Cardiac muscle cell (in vitro differentiated cells and primary cell): ENCODE measurements around the gene PHOX2B. TPM values are rescaled to one million over a fixed set of nuclear protein-coding genes. Genes with fewer than 3 reads are reported as not detected.
"Not testable (repeated sequence)": the region's sequence is repeated elsewhere in the genome, so short reads cannot be mapped to it uniquely, and the experiment has no call there.

Experiments
- DNase-seq, 2 donors: peaks; one replicate each; pipeline versions ENCODE4 v3.0.0 to v3.0.0-alpha.2; 2010 to 2017; ENCODE audit warnings: low read depth in 1 of 2, low spot score in 1 of 2
- H3K27ac ChIP-seq: fragments of 200-600 bp; sonication (generic); 2 replicates; pipeline ENCODE4 v1.5.1; 2016
- H3K27me3 ChIP-seq: fragments of 200-600 bp; sonication (generic); 2 replicates; pipeline ENCODE4 v1.6.0; 2016; ENCODE audit warnings: control low read depth
- H3K36me3 ChIP-seq: fragments of 200-600 bp; sonication (generic); 2 replicates; pipeline ENCODE4 v1.5.1; 2016; ENCODE audit warnings: control low read depth
- H3K4me1 ChIP-seq: fragments of 200-600 bp; sonication (generic); 2 replicates; pipeline ENCODE4 v1.8.1; 2017; ENCODE audit warnings: low read depth, mild to moderate bottlenecking, mixed run types
- H3K4me3 ChIP-seq: fragments of 200-600 bp; sonication (generic); 2 replicates; pipeline ENCODE4 v1.5.1; 2016; ENCODE audit warnings: mild to moderate bottlenecking
- H3K9me3 ChIP-seq: fragments of 200-600 bp; sonication (generic); 2 replicates; pipeline ENCODE4 v1.5.1; 2017; ENCODE audit warnings: low read depth, mild to moderate bottlenecking, control low read depth
- polyA plus RNA-seq: library from polyadenylated mRNA; unstranded; fragments of >200 nt; fragmentation: Nextera tagmentation; extraction: Ambion mirVana; gene quantifications from 2 replicates; pipeline ENCODE4 v1.2.1, GENCODE V29; 2016
- total RNA-seq: library from RNA; depleted of rRNA; stranded (reverse); fragments of >200 nt; gene quantifications from 2 replicates; pipeline ENCODE4 v1.2.3, GENCODE V29; 2016
- TF ChIP-seq, protein P1 (sequence below): IDR thresholded peaks from 2 replicates; pipeline ENCODE4 v1.5.1; 2012; ENCODE audit warnings: low read depth, mild to moderate bottlenecking, low read length

Gene PHOX2B
- total and polyA plus RNA-seq, 2 experiments from 2014 or later: not detected

DNA sequence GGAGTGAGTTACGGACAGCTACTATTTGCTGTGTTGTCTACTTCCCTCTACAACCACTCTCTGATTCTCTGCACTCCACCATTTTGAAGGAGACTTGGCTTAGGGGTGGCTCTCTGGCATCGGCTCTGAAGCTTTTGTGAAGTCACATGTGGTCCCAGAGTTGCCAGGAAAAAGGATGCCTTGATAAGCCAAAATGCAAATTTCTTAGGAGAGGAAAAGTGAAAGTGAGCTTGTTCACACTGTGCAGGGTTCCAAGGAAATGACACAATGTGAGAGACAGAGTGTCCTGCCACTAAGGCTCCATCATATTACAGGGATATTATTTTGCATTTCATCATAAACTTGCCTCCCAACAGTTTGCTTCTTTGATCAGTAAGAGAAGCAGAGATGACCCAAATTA, 7.2 kb downstream of the PHOX2B start:
- DNase-seq: no peak
- Histone ChIP-seq H3K4me1 (no peaks in the 10 kb centered on the region), H3K27ac (no peak overlapping the region), H3K4me3 (no peak overlapping the region), H3K36me3 (no peaks in the 10 kb centered on the region), H3K27me3 (peaks cover 98% of the 10 kb centered on the region), H3K9me3 (no peaks in the 10 kb centered on the region)
- TF ChIP-seq, protein P1, sequence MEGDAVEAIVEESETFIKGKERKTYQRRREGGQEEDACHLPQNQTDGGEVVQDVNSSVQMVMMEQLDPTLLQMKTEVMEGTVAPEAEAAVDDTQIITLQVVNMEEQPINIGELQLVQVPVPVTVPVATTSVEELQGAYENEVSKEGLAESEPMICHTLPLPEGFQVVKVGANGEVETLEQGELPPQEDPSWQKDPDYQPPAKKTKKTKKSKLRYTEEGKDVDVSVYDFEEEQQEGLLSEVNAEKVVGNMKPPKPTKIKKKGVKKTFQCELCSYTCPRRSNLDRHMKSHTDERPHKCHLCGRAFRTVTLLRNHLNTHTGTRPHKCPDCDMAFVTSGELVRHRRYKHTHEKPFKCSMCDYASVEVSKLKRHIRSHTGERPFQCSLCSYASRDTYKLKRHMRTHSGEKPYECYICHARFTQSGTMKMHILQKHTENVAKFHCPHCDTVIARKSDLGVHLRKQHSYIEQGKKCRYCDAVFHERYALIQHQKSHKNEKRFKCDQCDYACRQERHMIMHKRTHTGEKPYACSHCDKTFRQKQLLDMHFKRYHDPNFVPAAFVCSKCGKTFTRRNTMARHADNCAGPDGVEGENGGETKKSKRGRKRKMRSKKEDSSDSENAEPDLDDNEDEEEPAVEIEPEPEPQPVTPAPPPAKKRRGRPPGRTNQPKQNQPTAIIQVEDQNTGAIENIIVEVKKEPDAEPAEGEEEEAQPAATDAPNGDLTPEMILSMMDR: no peak

DNA sequence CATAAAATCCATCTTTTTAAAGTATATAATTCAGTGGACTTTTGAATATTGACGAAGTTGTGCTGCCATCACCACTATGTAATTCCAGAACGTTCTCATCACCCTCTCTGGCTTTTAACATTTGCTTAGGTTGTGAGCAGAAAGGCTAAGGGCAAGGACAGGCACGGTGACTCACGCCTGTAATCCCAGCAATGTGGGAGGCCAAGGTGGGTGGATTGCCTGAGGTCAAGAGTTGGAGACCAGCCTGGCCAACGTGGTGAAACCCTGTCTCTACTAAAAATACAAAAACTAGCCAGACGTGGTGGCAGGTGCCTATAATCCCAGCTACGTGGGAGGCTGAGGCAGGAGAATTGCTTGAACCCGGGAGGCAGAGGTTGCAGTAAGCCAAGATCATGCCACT, 11.0 kb downstream of the PHOX2B start:
- H3K27me3 ChIP-seq: peaks cover 98% of the 10 kb centered on the region
- H3K27ac ChIP-seq, H3K4me1 ChIP-seq, DNase-seq, H3K9me3 ChIP-seq, H3K36me3 ChIP-seq, H3K4me3 ChIP-seq: not testable (repeated sequence)

DNA sequence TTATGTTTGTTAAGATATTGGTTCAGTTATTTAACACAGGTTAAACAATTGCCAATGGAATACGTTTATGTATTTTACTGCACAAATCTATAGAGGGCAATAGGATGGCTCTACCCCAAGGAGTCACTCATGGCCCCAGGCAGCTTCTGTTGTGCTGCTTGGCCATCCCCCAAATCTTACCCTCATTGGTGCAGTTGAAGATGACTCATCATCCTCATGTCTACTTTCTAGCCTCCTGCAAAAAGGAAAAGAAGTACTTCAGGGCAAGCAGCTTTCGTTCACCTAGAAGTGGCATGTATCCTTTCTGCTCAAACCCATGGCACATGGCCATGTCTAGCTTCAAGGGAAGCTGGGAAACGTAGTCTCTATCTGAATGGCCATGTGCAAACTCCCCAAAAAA, 14.2 kb downstream of the PHOX2B start:
- Histone ChIP-seq H3K4me1 (no peaks in the 10 kb centered on the region), H3K4me3 (no peak overlapping the region), H3K9me3 (no peaks in the 10 kb centered on the region), H3K36me3 (no peaks in the 10 kb centered on the region), H3K27me3 (peaks cover 96% of the 10 kb centered on the region), H3K27ac (no peak overlapping the region)
- DNase-seq: no peak
- TF ChIP-seq, protein P1: no peak

DNA sequence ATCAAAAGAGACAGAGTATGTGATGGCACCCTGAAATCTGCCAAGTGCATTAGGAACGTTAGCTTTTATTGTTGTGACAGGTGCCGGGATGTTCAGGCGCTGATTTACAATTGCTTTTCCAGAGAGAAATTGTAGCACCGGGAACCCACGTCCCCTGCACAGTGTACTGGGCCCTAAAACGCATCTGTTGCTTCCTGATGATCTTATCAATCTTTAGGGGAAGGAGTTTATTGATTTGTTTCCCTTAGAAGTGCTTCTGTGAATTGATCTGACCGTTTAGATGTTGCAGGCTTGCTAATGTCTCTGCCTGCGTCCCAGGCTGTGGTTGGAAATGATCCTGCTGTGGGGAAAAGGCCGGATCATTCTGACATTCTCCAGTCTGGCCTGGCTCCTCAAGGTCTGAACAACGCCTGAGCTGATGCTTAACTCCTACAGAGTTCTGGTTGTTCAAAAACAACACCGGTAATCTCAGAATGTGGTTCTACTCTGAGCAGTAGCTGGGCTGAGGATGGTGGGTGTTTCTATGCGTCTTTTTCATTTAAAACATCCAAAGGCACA, 16.9 kb downstream of the PHOX2B start:
- Histone ChIP-seq H3K9me3 (no peaks in the 10 kb centered on the region), H3K27me3 (peaks cover 98% of the 10 kb centered on the region), H3K36me3 (no peaks in the 10 kb centered on the region), H3K4me1 (no peaks in the 10 kb centered on the region), H3K27ac (no peak overlapping the region), H3K4me3 (no peak overlapping the region)
- no peak for DNase-seq
- TF ChIP-seq, protein P1: no peak

DNA sequence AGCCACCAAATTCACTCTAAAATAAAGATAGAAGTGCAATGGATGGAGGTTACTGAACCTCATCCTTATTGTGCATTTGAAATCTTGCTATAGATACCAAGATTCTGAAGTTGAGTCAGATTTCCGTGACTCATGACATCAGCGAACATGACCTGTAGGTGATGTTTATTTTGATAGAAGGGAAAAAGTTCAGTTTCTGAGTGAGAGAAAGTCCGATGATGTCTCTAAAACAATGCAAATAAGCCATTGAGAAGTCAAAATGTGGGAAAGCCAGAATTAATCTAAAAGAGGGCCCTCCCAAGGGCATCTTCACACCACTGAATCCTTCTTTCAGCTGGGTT, 20.0 kb downstream of the PHOX2B start:
- DNase-seq: no peak
- H3K27me3 ChIP-seq: peaks cover 82% of the 10 kb centered on the region
- H3K9me3 ChIP-seq: no peaks in the 10 kb centered on the region
- no peak overlapping the region for H3K4me3 ChIP-seq
- TF ChIP-seq, protein P1: no peak
- H3K4me1 ChIP-seq: no peaks in the 10 kb centered on the region
- H3K36me3 ChIP-seq: no peaks in the 10 kb centered on the region
- no peak overlapping the region for H3K27ac ChIP-seq

DNA sequence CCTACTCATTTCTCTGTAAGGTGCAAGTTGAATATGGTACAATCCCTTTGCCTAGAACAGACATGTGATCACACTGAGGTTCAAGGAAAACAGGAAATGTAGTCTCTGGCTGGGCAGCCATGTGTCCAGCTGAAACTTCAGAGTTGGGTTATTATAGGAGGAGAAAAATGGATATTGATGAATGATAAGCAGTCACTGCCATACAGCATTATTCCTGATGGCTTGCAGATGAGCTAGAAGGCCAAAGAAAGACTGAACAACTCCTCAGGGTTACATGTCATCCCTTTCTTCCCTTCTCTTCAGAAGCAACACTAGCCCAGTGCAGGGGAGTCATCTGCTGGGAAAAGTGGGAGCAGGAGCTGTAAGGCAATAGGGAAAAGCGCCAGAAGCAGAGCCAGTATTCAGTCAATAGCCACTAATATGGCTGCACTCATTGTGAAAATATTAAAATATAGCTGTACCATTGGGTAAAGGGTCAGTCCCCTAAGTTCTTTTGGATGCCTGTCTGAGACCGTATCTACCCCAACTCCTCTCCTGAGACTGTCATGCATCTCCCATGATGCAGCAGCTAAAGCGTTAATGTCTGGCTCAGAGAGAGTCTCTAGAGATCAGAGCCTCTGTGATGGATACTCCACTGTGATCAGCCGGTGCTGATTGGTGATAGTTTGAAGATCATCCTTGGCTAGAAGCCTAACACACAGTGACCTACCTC, 20.5 kb downstream of the PHOX2B start:
- DNase-seq: no peak
- peaks cover 82% of the 10 kb centered on the region for H3K27me3 ChIP-seq
- TF ChIP-seq, protein P1: no peak
- H3K4me1 ChIP-seq: no peaks in the 10 kb centered on the region
- no peak overlapping the region for H3K4me3 ChIP-seq
- no peaks in the 10 kb centered on the region for H3K9me3 ChIP-seq
- no peak overlapping the region for H3K27ac ChIP-seq
- H3K36me3 ChIP-seq: no peaks in the 10 kb centered on the region
